ENCODE measurements around the gene CLIP3.

GRCh38 chr19:36081894-36082293 lies 49.2 kb upstream of the CLIP3 start:
- TF ChIP-seq ZBTB33 (IDR thresholded peaks at IDR 0.05; ENCODE audit: extremely low read depth, insufficient replicate concordance, low read length) (no peak), CTCF (IDR thresholded peaks at IDR 0.05 in 2 of 3, conservative IDR thresholded peaks at IDR 0.05 in 1 of 3; ENCODE audit: borderline replicate concordance in 1 of 3, insufficient read depth in 1 of 3, low read depth in 2 of 3, low read length in 2 of 3) (no peak), RAD21 (IDR thresholded peaks at IDR 0.05; ENCODE audit: low read depth) (no peak), REST (IDR thresholded peaks at IDR 0.05; ENCODE audit: low read depth) (no peak), POLR2A (IDR thresholded peaks at IDR 0.05; ENCODE audit: borderline replicate concordance, extremely low read depth, insufficient read depth, insufficient read length) (no peak), SP1 (IDR thresholded peaks at IDR 0.05; ENCODE audit: low read depth) (no peak), EZH2 (IDR thresholded peaks at IDR 0.05) (no peak)

All from HCT116 (cell line).